Measurements from ENCODE around the gene PEF1. TPM values are rescaled to one million over a fixed set of nuclear protein-coding genes. Genes with fewer than 3 reads are reported as not detected.

The PEF1 gene
- total and polyA plus RNA-seq, 9 donors: 31.7 to 65.2 (median 58.2) TPM

DNA sequence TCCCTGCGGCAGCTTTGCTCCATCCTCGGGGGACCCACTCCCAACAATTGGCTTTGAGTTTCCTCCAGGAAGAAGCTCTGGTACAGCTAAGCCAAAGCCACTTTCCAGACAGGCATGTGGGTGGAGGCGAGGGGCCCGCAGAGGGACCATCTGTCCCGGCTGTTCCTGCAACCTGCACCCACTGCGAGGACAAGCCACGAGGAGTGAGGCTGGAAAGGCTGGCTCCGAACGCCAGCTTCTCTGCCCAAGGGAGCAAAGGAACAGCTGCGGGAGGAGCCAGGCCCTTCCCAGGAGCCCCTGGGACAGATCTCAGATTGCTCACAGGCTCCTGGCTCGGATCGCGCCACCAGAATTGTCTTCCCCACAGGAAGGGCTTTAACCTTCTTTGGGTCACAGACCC, 28.3 kb upstream of the PEF1 start:
- H3K27ac ChIP-seq: no peak overlapping the region
- intact Hi-C loops (cut with DNase I): no loop called here
- peaks cover 18% of the 10 kb centered on the region for H3K4me1 ChIP-seq (ENCODE audit: insufficient read depth)
- H3K27me3 ChIP-seq: no peaks in the 10 kb centered on the region
- no peak for DNase-seq
- no peaks in the 10 kb centered on the region for H3K9me3 ChIP-seq
- 59 to 67% (median 63%) methylated on average over 12 to 13 of the region's 13 CpGs for WGBS, 3 donors
- no peak overlapping the region for H3K4me3 ChIP-seq
- H3K36me3 ChIP-seq: no peaks in the 10 kb centered on the region
- TF ChIP-seq, protein P1, sequence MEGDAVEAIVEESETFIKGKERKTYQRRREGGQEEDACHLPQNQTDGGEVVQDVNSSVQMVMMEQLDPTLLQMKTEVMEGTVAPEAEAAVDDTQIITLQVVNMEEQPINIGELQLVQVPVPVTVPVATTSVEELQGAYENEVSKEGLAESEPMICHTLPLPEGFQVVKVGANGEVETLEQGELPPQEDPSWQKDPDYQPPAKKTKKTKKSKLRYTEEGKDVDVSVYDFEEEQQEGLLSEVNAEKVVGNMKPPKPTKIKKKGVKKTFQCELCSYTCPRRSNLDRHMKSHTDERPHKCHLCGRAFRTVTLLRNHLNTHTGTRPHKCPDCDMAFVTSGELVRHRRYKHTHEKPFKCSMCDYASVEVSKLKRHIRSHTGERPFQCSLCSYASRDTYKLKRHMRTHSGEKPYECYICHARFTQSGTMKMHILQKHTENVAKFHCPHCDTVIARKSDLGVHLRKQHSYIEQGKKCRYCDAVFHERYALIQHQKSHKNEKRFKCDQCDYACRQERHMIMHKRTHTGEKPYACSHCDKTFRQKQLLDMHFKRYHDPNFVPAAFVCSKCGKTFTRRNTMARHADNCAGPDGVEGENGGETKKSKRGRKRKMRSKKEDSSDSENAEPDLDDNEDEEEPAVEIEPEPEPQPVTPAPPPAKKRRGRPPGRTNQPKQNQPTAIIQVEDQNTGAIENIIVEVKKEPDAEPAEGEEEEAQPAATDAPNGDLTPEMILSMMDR (IDR thresholded peaks at IDR 0.05): no peak
- TF ChIP-seq POLR2A (IDR thresholded peaks at IDR 0.05) (no peak), EP300 (IDR thresholded peaks at IDR 0.05) (no peak)

DNA sequence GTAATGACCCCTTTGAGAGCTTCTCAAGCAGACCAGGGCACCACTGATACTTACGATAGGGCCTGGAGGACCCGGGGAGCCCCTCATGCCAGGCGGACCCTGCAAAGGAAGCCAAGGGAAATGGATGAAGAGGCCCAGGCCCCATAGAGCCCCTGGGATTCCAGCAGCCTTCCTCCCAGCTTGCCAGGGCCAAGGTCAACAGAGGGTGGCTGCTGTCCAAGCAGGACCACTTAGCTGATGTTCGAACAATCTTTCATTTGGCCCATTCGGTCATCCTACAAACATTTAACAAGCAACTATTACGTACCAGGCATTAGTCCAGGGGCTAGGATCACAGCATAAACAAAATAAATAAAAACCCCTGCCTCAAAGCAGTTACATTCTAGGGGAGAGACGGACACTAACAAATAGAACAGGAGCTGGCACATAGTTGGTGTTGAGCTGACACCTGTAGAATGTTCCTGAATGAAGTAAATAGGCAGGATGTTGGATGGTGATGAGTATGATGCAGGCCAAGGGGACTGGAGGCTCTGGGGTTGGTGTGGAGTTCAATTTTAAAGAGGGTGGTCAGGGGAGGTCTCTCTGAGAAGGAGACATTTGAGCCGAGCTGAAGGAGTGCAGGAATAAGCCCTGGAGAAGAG, 27.0 kb upstream of the PEF1 start:
- intact Hi-C loops (cut with DNase I): loop anchor here in 1 of 4 donors (2.0 kb wide), 1 partner anchor 35 kb away; no protein-coding TSS in a partner anchor

GRCh38 chr1:31671147-31671546, 26.5 kb upstream of the PEF1 start:
- Histone ChIP-seq H3K9me3 (no peaks in the 10 kb centered on the region), H3K27me3 (no peaks in the 10 kb centered on the region), H3K4me1 (ENCODE audit: insufficient read depth) (peaks cover 18% of the 10 kb centered on the region), H3K27ac (peak overlapping the region in 1 of 2 donors; percentile 43), H3K4me3 (no peak overlapping the region), H3K36me3 (no peaks in the 10 kb centered on the region)
- no peak for DNase-seq
- intact Hi-C loops (cut with DNase I): loop anchor here in 1 of 4 donors (2.0 kb wide), 1 partner anchor 36 kb away; no protein-coding TSS in a partner anchor
- TF ChIP-seq EP300 (IDR thresholded peaks at IDR 0.05) (no peak), POLR2A (IDR thresholded peaks at IDR 0.05) (no peak)
- TF ChIP-seq, protein P1 (IDR thresholded peaks at IDR 0.05): no peak
- 48 to 60% (median 54%) methylated on average over 11 of the region's 11 CpGs for WGBS, 3 donors

More for the DNA sequence above, 27.0 kb upstream of the PEF1 start:
- peak overlapping the region in 1 of 2 donors; percentile 43 for H3K27ac ChIP-seq
- H3K4me1 ChIP-seq (ENCODE audit: insufficient read depth): peaks cover 18% of the 10 kb centered on the region
- peak in 4 of 5 donors; percentile 47 to 77 (median 70) for DNase-seq
- no peak overlapping the region for H3K4me3 ChIP-seq
- WGBS, 3 donors: 19 to 46% (median 35%) methylated on average over 8 of the region's 8 CpGs
- no peaks in the 10 kb centered on the region for H3K9me3 ChIP-seq
- no peak for TF ChIP-seq POLR2A (IDR thresholded peaks at IDR 0.05)
- TF ChIP-seq, protein P1 (IDR thresholded peaks at IDR 0.05): no peak
- no peak for TF ChIP-seq EP300 (IDR thresholded peaks at IDR 0.05)
- H3K36me3 ChIP-seq: no peaks in the 10 kb centered on the region
- H3K27me3 ChIP-seq: no peaks in the 10 kb centered on the region

- DNase-seq: no peak
- Histone ChIP-seq H3K27me3 (no peaks in the 10 kb centered on the region), H3K36me3 (no peaks in the 10 kb centered on the region), H3K27ac (peak overlapping the region in 1 of 2 donors; percentile 43), H3K9me3 (no peaks in the 10 kb centered on the region), H3K4me3 (peak overlapping the region; percentile 1), H3K4me1 (ENCODE audit: insufficient read depth) (peaks cover 18% of the 10 kb centered on the region)
- intact Hi-C loops (cut with DNase I): loop anchor here in 1 of 4 donors (2.0 kb wide), 1 partner anchor 36 kb away; no protein-coding TSS in a partner anchor
- WGBS, 3 donors: 6 to 40% (median 19%) methylated on average over 6 of the region's 6 CpGs
- no peak for TF ChIP-seq POLR2A (IDR thresholded peaks at IDR 0.05)
- TF ChIP-seq, protein P1 (IDR thresholded peaks at IDR 0.05): no peak
- TF ChIP-seq EP300 (IDR thresholded peaks at IDR 0.05): no peak
These were observed 25.9 kb upstream of the PEF1 start for GRCh38 chr1:31670593-31670964.

All from ovary (tissue), 9 donors.